Spleen (tissue), 11 donors: ENCODE data around the gene SYNJ2. TPM values are rescaled to one million over a fixed set of nuclear protein-coding genes. Genes with fewer than 3 reads are reported as not detected.

Source experiments
- DNase-seq: peaks from one replicate; pipeline ENCODE4 v3.0.0-alpha.2; 2020
- H3K27ac ChIP-seq, 8 donors: fragments of 200-600 bp; sonication (generic) in 7 of 8; 1 replicate in 4 of 8; 2 replicates in 4 of 8; pipeline versions ENCODE4 v1.5.0 to v1.8.0; 2016 to 2021; ENCODE audit warnings: inconsistent platforms in 4 of 8, mild to moderate bottlenecking in 4 of 8, moderate library complexity in 1 of 8
- H3K27me3 ChIP-seq, 7 donors: fragments of 200-600 bp; sonication (generic) in 6 of 7; replicated peaks in 1 of 7; 1 replicate in 4 of 7; 2 replicates in 3 of 7; pipeline versions ENCODE4 v1.5.0 to v1.8.0; 2016 to 2021; ENCODE audit warnings: inconsistent platforms in 3 of 7, mild to moderate bottlenecking in 1 of 7
- H3K36me3 ChIP-seq, 6 donors: fragments of 200-600 bp; sonication (generic) in 5 of 6; 1 replicate in 4 of 6; 2 replicates in 2 of 6; pipeline versions ENCODE4 v1.5.0 to v1.8.0; 2016 to 2021; ENCODE audit warnings: inconsistent platforms in 2 of 6
- H3K4me1 ChIP-seq, 6 donors: fragments of 200-600 bp; sonication (generic) in 5 of 6; 1 replicate in 3 of 6; 2 replicates in 3 of 6; pipeline versions ENCODE4 v1.5.0 to v1.8.0; 2016 to 2021; ENCODE audit warnings: inconsistent platforms in 3 of 6
- H3K4me3 ChIP-seq, 8 donors: fragments of 200-600 bp; sonication (generic) in 7 of 8; 1 replicate in 4 of 8; 2 replicates in 4 of 8; pipeline versions ENCODE4 v1.5.0 to v1.8.0; 2016 to 2021; ENCODE audit warnings: inconsistent platforms in 4 of 8, mild to moderate bottlenecking in 4 of 8, moderate library complexity in 2 of 8
- H3K9me3 ChIP-seq, 8 donors: fragments of 200-600 bp; sonication (generic) in 7 of 8; 1 replicate in 4 of 8; 2 replicates in 4 of 8; pipeline versions ENCODE4 v1.5.0 to v1.8.0; 2016 to 2021; ENCODE audit warnings: inconsistent platforms in 4 of 8
- CTCF ChIP-seq, 11 experiments: fragments of 200-600 bp in 7 of 11; fragments of 450-650 bp in 4 of 11; sonication (generic) in 4 of 11; IDR thresholded peaks in 8 of 11; conservative IDR thresholded peaks in 3 of 11; 1 replicate in 7 of 11; 2 replicates in 4 of 11; pipeline versions ENCODE4 v1.4.0 to v1.8.0; 2016 to 2021; ENCODE audit warnings: antibody characterized with exemption in 11 of 11, inconsistent platforms in 4 of 11, mild to moderate bottlenecking in 1 of 11
- POLR2A ChIP-seq, 3 donors: fragments of 450-650 bp; IDR thresholded peaks; one replicate each; pipeline ENCODE4 v1.5.1; 2017; ENCODE audit warnings: antibody characterized with exemption in 3 of 3, mild to moderate bottlenecking in 1 of 3
- POLR2AphosphoS5 ChIP-seq, 3 donors: sonication (generic); formaldehyde crosslinking; IDR thresholded peaks; one replicate each; pipeline ENCODE4 v1.5.1; 2017; ENCODE audit warnings: antibody characterized with exemption in 3 of 3
- WGBS, 5 donors: extraction: QIAGEN DNeasy Blood & Tissue Kit in 3 of 5; methylation state at CpG; one replicate each; pipeline versions ENCODE4 v1.1.5 to v1.1.7; 2013 to 2018; 5-methylcytosine and 5-hydroxymethylcytosine counted together
- intact Hi-C: fragments of 100-400 bp; cut with DNase I; formaldehyde crosslinking; loops from one replicate; pipeline ENCODE4 v1.15.0; 2023; ENCODE audit warnings: low total_unique reads
- polyA plus RNA-seq, 3 donors: library from polyadenylated mRNA; stranded (reverse); fragments of 200-250 nt; gene quantifications; one replicate each; pipeline ENCODE4 v1.2.1, GENCODE V29; 2013
- total RNA-seq, 7 donors: library from RNA; depleted of rRNA in 3 of 7; stranded (reverse); fragments of >200 nt in 3 of 7; fragmentation: NEBNext Ultra II Directional in 4 of 7; extraction: Animal tissue kit (Norgen Biotek cat#: 25700) in 4 of 7; gene quantifications; one replicate each; pipeline versions ENCODE4 v1.1.0 to v1.2.1, GENCODE V29; 2016 to 2021
- donor health status: healthy with polysubstance abuse.
- donor health status: DM: no; HTN: no; CAD: no; lungs with moderate emphysema.
- donor health status: DM: no; HTN: no; CAD: no.
- donor health status: Bipolar disorder and iron deficiency.
- donor health status: healthy.
- donor health status: DM: no; HTN: no; CAD: no.
- donor health status: DM: yes; HTN: yes; CAD: no.

The SYNJ2 gene
- total and polyA plus RNA-seq, 10 donors: 2.4 to 34.0 (median 9.2) TPM

- Histone ChIP-seq H3K27ac (no peak overlapping the region), H3K4me1 (peaks cover 0 to 11% (median 0%) of the 10 kb centered on the region in 6 donors), H3K4me3 (no peak overlapping the region), H3K36me3 (no peaks in the 10 kb centered on the region), H3K27me3 (no peaks in the 10 kb centered on the region), H3K9me3 (no peaks in the 10 kb centered on the region)
- intact Hi-C loops: no loop called here
- no peak for DNase-seq
- WGBS, 5 donors: 87 to 93% (median 90%) methylated on average over 3 of the region's 3 CpGs
- TF ChIP-seq POLR2AphosphoS5 (IDR thresholded peaks at IDR 0.05) (no peak), CTCF (IDR thresholded peaks at IDR 0.05 in 8 of 11, conservative IDR thresholded peaks at IDR 0.05 in 3 of 11) (no peak), POLR2A (IDR thresholded peaks at IDR 0.05) (no peak)
Observed at GRCh38 chr6:157974967-157975366, 6.7 kb upstream of the SYNJ2 start.

GRCh38 chr6:157975456-157975855, 6.2 kb upstream of the SYNJ2 start:
- intact Hi-C loops: no loop called here
- peaks cover 0 to 16% (median 0%) of the 10 kb centered on the region in 6 donors for H3K4me1 ChIP-seq
- no peak overlapping the region for H3K27ac ChIP-seq
- H3K27me3 ChIP-seq: no peaks in the 10 kb centered on the region
- WGBS, 5 donors: 63 to 88% (median 77%) methylated on average over 2 of the region's 2 CpGs
- no peak for DNase-seq
- TF ChIP-seq POLR2AphosphoS5 (IDR thresholded peaks at IDR 0.05) (no peak), POLR2A (IDR thresholded peaks at IDR 0.05) (no peak), CTCF (IDR thresholded peaks at IDR 0.05 in 8 of 11, conservative IDR thresholded peaks at IDR 0.05 in 3 of 11) (no peak)
- no peaks in the 10 kb centered on the region for H3K9me3 ChIP-seq
- no peak overlapping the region for H3K4me3 ChIP-seq
- H3K36me3 ChIP-seq: no peaks in the 10 kb centered on the region

- H3K27ac ChIP-seq: no peak overlapping the region
- intact Hi-C loops: no loop called here
- H3K36me3 ChIP-seq: no peaks in the 10 kb centered on the region
- H3K9me3 ChIP-seq: no peaks in the 10 kb centered on the region
- H3K4me1 ChIP-seq: peaks cover 0 to 27% (median 8%) of the 10 kb centered on the region in 6 donors
- WGBS, 5 donors: 90 to 96% (median 95%) methylated on average over 21 of the region's 21 CpGs
- peaks cover 0 to 8% (median 0%) of the 10 kb centered on the region in 7 donors for H3K27me3 ChIP-seq
- DNase-seq: no peak
- H3K4me3 ChIP-seq: no peak overlapping the region
- TF ChIP-seq POLR2A (IDR thresholded peaks at IDR 0.05) (no peak), CTCF (IDR thresholded peaks at IDR 0.05 in 8 of 11, conservative IDR thresholded peaks at IDR 0.05 in 3 of 11) (no peak), POLR2AphosphoS5 (IDR thresholded peaks at IDR 0.05) (no peak)
Observed at GRCh38 chr6:157976345-157977175, 5.1 kb upstream of the SYNJ2 start.

- H3K36me3 ChIP-seq: no peaks in the 10 kb centered on the region
- H3K27ac ChIP-seq: no peak overlapping the region
- 86 to 94% (median 88%) methylated on average over 10 of the region's 10 CpGs for WGBS, 5 donors
- H3K4me1 ChIP-seq: peaks cover 0 to 35% (median 11%) of the 10 kb centered on the region in 6 donors
- no peak overlapping the region for H3K4me3 ChIP-seq
- peaks cover 0 to 15% (median 0%) of the 10 kb centered on the region in 7 donors for H3K27me3 ChIP-seq
- intact Hi-C loops: no loop called here
- no peak for DNase-seq
- TF ChIP-seq POLR2A (IDR thresholded peaks at IDR 0.05) (no peak), POLR2AphosphoS5 (IDR thresholded peaks at IDR 0.05) (no peak), CTCF (IDR thresholded peaks at IDR 0.05 in 8 of 11, conservative IDR thresholded peaks at IDR 0.05 in 3 of 11) (no peak)
- H3K9me3 ChIP-seq: no peaks in the 10 kb centered on the region
Observed at GRCh38 chr6:157977176-157977804, 4.4 kb upstream of the SYNJ2 start.
